ENCODE measurements around the gene TXNDC12. TPM values are rescaled to one million over a fixed set of nuclear protein-coding genes. Genes with fewer than 3 reads are reported as not detected.
A peak's percentile ranks its signal among the peaks of the same experiment; 100 is the strongest.

Gene TXNDC12
- total and polyA plus RNA-seq, 2 donors (not counting 1 experiment from before 2014, with no cell fraction given), result 12.6 to 38.9 TPM

GRCh38 chr1:51990478-51990965, 64.5 kb downstream of the TXNDC12 start, which contains the start of gene RAB3B:
Gene RAB3B (minus strand): TSS chr1:51990700. CDS start chr1:51977117, 13,583 bp downstream.
- Histone ChIP-seq H3K4me2 (replicated peaks; ENCODE audit: low read depth, low read length, poor library complexity, severe bottlenecking) (peak within 1 kb of the TSS; percentile 90), H3K4me1 (ENCODE audit: control insufficient read depth in 2 of 2, insufficient read depth in 2 of 2, low read length in 2 of 2) (peaks cover 9 to 15% of the 10 kb centered on the region in 2 donors), H4K20me1 (ENCODE audit: control insufficient read depth, insufficient read depth, low read length, poor library complexity, severe bottlenecking) (no peaks in the 10 kb centered on the region), H3K79me2 (ENCODE audit: control insufficient read depth, insufficient read depth, low read length) (no peaks in the 10 kb centered on the region), H3K4me3 (ENCODE audit: control extremely low read depth in 1 of 5, extremely low read depth in 1 of 5, insufficient read depth in 1 of 5, low read depth in 2 of 5, low read length in 4 of 5) (peak within 1 kb of the TSS; percentile 15 to 59 (median 47)), H3K36me3 (replicated peaks in 1 of 2; ENCODE audit: control extremely low read depth in 1 of 2, control insufficient read depth in 1 of 2, extremely low read depth in 1 of 2, insufficient read depth in 2 of 2, low read length in 1 of 2) (no peaks in the 10 kb centered on the region), H2AFZ (ENCODE audit: insufficient read depth, low read depth, low read length, poor library complexity, severe bottlenecking) (peak within 1 kb of the TSS; percentile 74), H3K27ac (ENCODE audit: low read length in 2 of 2) (no peak within 1 kb of the TSS), H3K27me3 (replicated peaks in 1 of 4; ENCODE audit: control extremely low read depth in 1 of 4, control insufficient read depth in 3 of 4, insufficient read depth in 4 of 4, low read length in 3 of 4) (peaks cover 0 to 41% (median 27%) of the 10 kb centered on the region in 4 experiments), H3K9ac (ENCODE audit: low read length) (peak within 1 kb of the TSS; percentile 66), H3K9me3 (ENCODE audit: control extremely low read depth in 1 of 3, control insufficient read depth in 2 of 3, insufficient read depth in 1 of 3, low read length in 2 of 3) (no peaks in the 10 kb centered on the region)
- ChIA-PET CTCF (interaction anchor here (0.7 to 1.2 kb wide), 2 partner anchors 9 to 423 kb away, joined by 3 read pairs; no protein-coding TSS in a partner anchor), POLR2A (no interaction called here)
- no peak within 1 kb of the TSS for H3K27ac Mint-ChIP-seq
- H3K27me3 Mint-ChIP-seq, result peaks cover 31% of the 10 kb centered on the region
- H3K4me3 Mint-ChIP-seq, result peak within 1 kb of the TSS; percentile 89
- intact Hi-C loops (cut with micrococcal nuclease), result no loop called here
- under 1% methylated on average over 46 of the region's 46 CpGs for WGBS (ENCODE audit: insufficient coverage)
- peaks cover 12% of the 10 kb centered on the region for H3K4me1 Mint-ChIP-seq
- no peaks in the 10 kb centered on the region for H3K9me3 Mint-ChIP-seq (ENCODE audit: insufficient read depth)
- TF ChIP-seq EZH2 (IDR thresholded peaks at IDR 0.05; ENCODE audit: borderline replicate concordance, insufficient read depth, low read depth, low read length, poor library complexity, severe bottlenecking), result no peak
- no peak for TF ChIP-seq CTCF (IDR thresholded peaks at IDR 0.05)
- DNase-seq, result peak; percentile 70
- peak; percentile 95 for ATAC-seq (ENCODE audit: low read depth)

All from B cell (primary cell).